Mammary epithelial cell (primary cell): ENCODE data around the gene MMP11.

Source experiments
- CTCF ChIP-seq, 2 donors: IDR thresholded peaks in 1 of 2; conservative IDR thresholded peaks in 1 of 2; 2 replicates each; pipeline ENCODE4 v1.5.1; 2011 to 2012; ENCODE audit warnings: inconsistent platforms in 2 of 2, low read length in 2 of 2, mild to moderate bottlenecking in 2 of 2, control low read depth in 1 of 2, low read depth in 1 of 2; ENCODE audit not compliant: insufficient read depth in 1 of 2; ENCODE audit errors: extremely low read depth in 1 of 2
- EZH2 ChIP-seq: IDR thresholded peaks from 2 replicates; pipeline ENCODE4 v1.6.1; 2012; ENCODE audit warnings: low read length, inconsistent platforms, borderline replicate concordance

GRCh38 chr22:23749841-23750301, 22.8 kb upstream of the MMP11 start:
- no peak for TF ChIP-seq CTCF (conservative IDR thresholded peaks at IDR 0.05 in 1 of 2, IDR thresholded peaks at IDR 0.05 in 1 of 2; ENCODE audit: extremely low read depth in 1 of 2, insufficient read depth in 1 of 2, low read depth in 1 of 2, low read length in 2 of 2)
- TF ChIP-seq EZH2 = no peak
